H9 (cell line): ENCODE data around the gene MFSD1. TPM values are rescaled to one million over a fixed set of nuclear protein-coding genes. Genes with fewer than 3 reads are reported as not detected.

Experiments used
- DNase-seq: peaks from one replicate; pipeline ENCODE4 v3.0.0-alpha.2; 2017
- H2AFZ ChIP-seq: one replicate; pipeline ENCODE4 v1.6.1; 2013; ENCODE audit warnings: mild to moderate bottlenecking, low read length, control low read depth, moderate library complexity
- H2AK5ac ChIP-seq: 2 replicates; pipeline ENCODE4 v1.6.1; 2013; ENCODE audit warnings: low read length, control low read depth, mixed read lengths; ENCODE audit not compliant: insufficient read length
- H2BK120ac ChIP-seq: one replicate; pipeline ENCODE4 v1.6.1; 2013; ENCODE audit warnings: low read depth, mild to moderate bottlenecking, low read length, control low read depth, inconsistent platforms; ENCODE audit not compliant: poor library complexity, severe bottlenecking
- H2BK12ac ChIP-seq: 2 replicates; pipeline ENCODE4 v1.6.1; 2013; ENCODE audit warnings: low read length, control low read depth, mixed read lengths, low read depth; ENCODE audit not compliant: insufficient read length
- H2BK15ac ChIP-seq: 2 replicates; pipeline ENCODE4 v1.6.1; 2013; ENCODE audit warnings: low read depth, low read length, control low read depth
- H2BK20ac ChIP-seq: one replicate; pipeline ENCODE4 v1.6.1; 2013; ENCODE audit warnings: low read depth, mild to moderate bottlenecking, low read length, control low read depth, inconsistent platforms; ENCODE audit not compliant: poor library complexity, severe bottlenecking
- H2BK5ac ChIP-seq: 2 replicates; pipeline ENCODE4 v1.6.1; 2013; ENCODE audit warnings: low read length, control low read depth, mixed read lengths; ENCODE audit not compliant: insufficient read length
- H3K14ac ChIP-seq: 2 replicates; pipeline ENCODE4 v1.6.1; 2013; ENCODE audit warnings: low read length, control low read depth; ENCODE audit not compliant: insufficient read depth
- H3K18ac ChIP-seq: 2 replicates; pipeline ENCODE4 v1.6.1; 2013; ENCODE audit warnings: low read depth, mild to moderate bottlenecking, mixed read lengths, low read length, control low read depth; ENCODE audit not compliant: insufficient read length
- H3K23ac ChIP-seq: 2 replicates; pipeline ENCODE4 v1.6.1; 2013; ENCODE audit warnings: low read length, control low read depth, mixed read lengths, low read depth; ENCODE audit not compliant: insufficient read length
- H3K23me2 ChIP-seq: 2 replicates; pipeline ENCODE4 v1.6.1; 2013; ENCODE audit warnings: low read depth, mild to moderate bottlenecking, mixed read lengths, low read length, control low read depth; ENCODE audit not compliant: insufficient read length, poor library complexity, severe bottlenecking
- H3K27ac ChIP-seq: 2 replicates; pipeline ENCODE4 v1.5.1; 2013; ENCODE audit warnings: low read length, control low read depth, mixed read lengths, low read depth; ENCODE audit not compliant: insufficient read length
- H3K27me3 ChIP-seq: 2 replicates; pipeline ENCODE4 v1.6.1; 2013; ENCODE audit warnings: low read length, control low read depth, inconsistent platforms; ENCODE audit not compliant: insufficient read depth
- H3K4ac ChIP-seq: 2 replicates; pipeline ENCODE4 v1.6.1; 2013; ENCODE audit warnings: low read depth, mild to moderate bottlenecking, control low read depth, inconsistent platforms, low read length, moderate library complexity
- H3K4me1 ChIP-seq: 2 replicates; pipeline ENCODE4 v1.6.1; 2013; ENCODE audit warnings: low read length, control low read depth, inconsistent platforms; ENCODE audit not compliant: insufficient read depth
- H3K4me2 ChIP-seq: 2 replicates; pipeline ENCODE4 v1.6.1; 2013; ENCODE audit warnings: low read length, control low read depth, mixed read lengths; ENCODE audit not compliant: insufficient read length, insufficient read depth
- H3K56ac ChIP-seq: 2 replicates; pipeline ENCODE4 v1.6.1; 2013; ENCODE audit warnings: low read depth, mild to moderate bottlenecking, mixed read lengths, low read length, control low read depth; ENCODE audit not compliant: insufficient read length
- H3K79me1 ChIP-seq: 2 replicates; pipeline ENCODE4 v1.6.1; 2013; ENCODE audit warnings: low read depth, mild to moderate bottlenecking, moderate library complexity, low read length, control low read depth, inconsistent platforms; ENCODE audit not compliant: insufficient read depth, poor library complexity, severe bottlenecking
- H3K79me2 ChIP-seq: 2 replicates; pipeline ENCODE4 v1.6.1; 2013; ENCODE audit warnings: low read length, control low read depth, inconsistent platforms; ENCODE audit not compliant: insufficient read depth
- H3K9ac ChIP-seq: 2 replicates; pipeline ENCODE4 v1.6.1; 2013; ENCODE audit warnings: low read length, control low read depth, mixed read lengths; ENCODE audit not compliant: insufficient read length; ENCODE audit errors: extremely low read depth
- H3K9me3 ChIP-seq: one replicate; pipeline ENCODE4 v1.6.1; 2013; ENCODE audit warnings: low read depth, low read length, inconsistent platforms; ENCODE audit not compliant: control insufficient read depth
- H3T11ph ChIP-seq: one replicate; pipeline ENCODE4 v1.6.1; 2013; ENCODE audit warnings: mild to moderate bottlenecking, low read length, control low read depth, inconsistent platforms
- H4K20me1 ChIP-seq: one replicate; pipeline ENCODE4 v1.6.1; 2013; ENCODE audit not compliant: control insufficient read depth, insufficient read length, insufficient read depth
- H4K5ac ChIP-seq: 2 replicates; pipeline ENCODE4 v1.6.1; 2013; ENCODE audit warnings: low read depth, mild to moderate bottlenecking, mixed read lengths, low read length, control low read depth; ENCODE audit not compliant: insufficient read length
- H4K8ac ChIP-seq: replicated peaks from 2 replicates; pipeline ENCODE4 v1.6.1; 2013; ENCODE audit warnings: low read length, control low read depth, mixed read lengths, low read depth; ENCODE audit not compliant: insufficient read length
- H4K91ac ChIP-seq: 2 replicates; pipeline ENCODE4 v1.6.1; 2013; ENCODE audit warnings: low read depth, mild to moderate bottlenecking, moderate library complexity, mixed read lengths, low read length, control low read depth; ENCODE audit not compliant: insufficient read length
- H3K27ac Mint-ChIP-seq, 3 experiments: 2 replicates in 2 of 3; 3 replicates in 1 of 3; pipeline ENCODE4 v1.8.0; 2020 to 2021; ENCODE audit warnings: mixed read lengths in 3 of 3, mild to moderate bottlenecking in 1 of 3, moderate library complexity in 1 of 3
- H3K27me3 Mint-ChIP-seq: 2 replicates; pipeline ENCODE4 v1.8.0; 2021; ENCODE audit warnings: low read depth, mild to moderate bottlenecking, moderate library complexity, mixed read lengths
- H3K36me3 Mint-ChIP-seq, 3 experiments: 2 replicates in 2 of 3; 3 replicates in 1 of 3; pipeline ENCODE4 v1.8.0; 2020 to 2021; ENCODE audit warnings: low read depth in 3 of 3, mixed read lengths in 3 of 3; ENCODE audit not compliant: insufficient read depth in 1 of 3
- H3K4me1 Mint-ChIP-seq, 2 experiments: 2 replicates each; pipeline ENCODE4 v1.8.0; 2020; ENCODE audit warnings: mixed read lengths in 2 of 2
- H3K4me3 Mint-ChIP-seq, 2 experiments: 2 replicates in 1 of 2; 3 replicates in 1 of 2; pipeline ENCODE4 v1.8.0; 2020 to 2021; ENCODE audit warnings: mild to moderate bottlenecking in 2 of 2, mixed read lengths in 2 of 2, moderate library complexity in 1 of 2
- H3K9me3 Mint-ChIP-seq, 2 experiments: 2 replicates in 1 of 2; 3 replicates in 1 of 2; pipeline ENCODE4 v1.8.0; 2020; ENCODE audit warnings: mild to moderate bottlenecking in 2 of 2, mixed read lengths in 2 of 2, moderate library complexity in 1 of 2
- WGBS: extraction: QIAGEN DNeasy Blood & Tissue Kit; methylation state at CpG from one replicate; pipeline ENCODE4 v1.1.7; 2013; ENCODE audit warnings: missing lambda C conversion rate, low lambda C conversion rate, mixed read lengths; ENCODE audit not compliant: insufficient read length; ENCODE audit errors: extremely low coverage; 5-methylcytosine and 5-hydroxymethylcytosine counted together
- total RNA-seq: library from RNA; stranded (reverse); gene quantifications from 2 replicates; pipeline ENCODE4 v1.2.1, GENCODE V29; 2021
- TF ChIP-seq, protein P1 (sequence below): fragments of 200-600 bp; sonication (generic); conservative IDR thresholded peaks from 3 replicates; pipeline ENCODE4 v1.8.0; 2021; ENCODE audit warnings: antibody characterized with exemption, mild to moderate bottlenecking

Gene MFSD1
- total RNA-seq, 1 experiment from 2014 or later: 9.5 TPM

DNA sequence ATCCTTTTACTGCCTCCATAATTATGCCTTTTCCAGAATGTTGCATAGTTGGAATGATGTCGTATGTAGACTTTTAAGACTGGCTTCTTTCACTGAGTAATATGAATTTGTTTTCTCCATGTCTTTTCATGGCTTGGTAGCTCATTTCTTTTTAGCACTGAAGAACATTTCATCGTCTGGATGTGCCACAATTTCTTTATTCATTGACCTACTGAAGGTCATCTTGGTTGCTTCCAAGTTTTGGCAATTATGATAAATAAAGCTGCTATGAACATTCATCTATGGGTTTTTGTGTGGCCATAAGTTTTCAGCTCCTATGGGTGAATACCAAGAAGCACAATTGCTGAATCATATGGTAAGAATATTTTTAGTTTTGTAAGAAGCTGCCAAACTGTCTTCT lies 46.4 kb upstream of the MFSD1 start:
- H3K4ac ChIP-seq: no peak overlapping the region
- H2BK120ac ChIP-seq: no peak overlapping the region
- Mint-ChIP-seq H3K27ac (no peak overlapping the region), H3K9me3 (no peaks in the 10 kb centered on the region), H3K4me1 (no peaks in the 10 kb centered on the region), H3K36me3 (no peaks in the 10 kb centered on the region), H3K4me3 (no peak overlapping the region), H3K27me3 (no peaks in the 10 kb centered on the region)
- H3K23me2 ChIP-seq: no peaks in the 10 kb centered on the region
- no peaks in the 10 kb centered on the region for H4K20me1 ChIP-seq
- no peaks in the 10 kb centered on the region for H3K4me1 ChIP-seq
- no peak overlapping the region for H3K23ac ChIP-seq
- H4K8ac ChIP-seq: no peak overlapping the region
- H3K18ac ChIP-seq: no peak overlapping the region
- H3K27me3 ChIP-seq: no peaks in the 10 kb centered on the region
- no peaks in the 10 kb centered on the region for H3K79me1 ChIP-seq
- no peak overlapping the region for H4K91ac ChIP-seq
- H3K27ac ChIP-seq: no peak overlapping the region
- H2AK5ac ChIP-seq: no peak overlapping the region
- no peak overlapping the region for H3K14ac ChIP-seq
- no peak overlapping the region for H4K5ac ChIP-seq
- no peak for DNase-seq
- no peak overlapping the region for H2BK12ac ChIP-seq
- H3K9ac ChIP-seq: no peak overlapping the region
- H3K79me2 ChIP-seq: no peaks in the 10 kb centered on the region
- H2AFZ ChIP-seq: no peak overlapping the region
- H2BK15ac ChIP-seq: no peak overlapping the region
- WGBS: no CpG with 5 or more reads among the region's 2 CpGs
- TF ChIP-seq, protein P1, sequence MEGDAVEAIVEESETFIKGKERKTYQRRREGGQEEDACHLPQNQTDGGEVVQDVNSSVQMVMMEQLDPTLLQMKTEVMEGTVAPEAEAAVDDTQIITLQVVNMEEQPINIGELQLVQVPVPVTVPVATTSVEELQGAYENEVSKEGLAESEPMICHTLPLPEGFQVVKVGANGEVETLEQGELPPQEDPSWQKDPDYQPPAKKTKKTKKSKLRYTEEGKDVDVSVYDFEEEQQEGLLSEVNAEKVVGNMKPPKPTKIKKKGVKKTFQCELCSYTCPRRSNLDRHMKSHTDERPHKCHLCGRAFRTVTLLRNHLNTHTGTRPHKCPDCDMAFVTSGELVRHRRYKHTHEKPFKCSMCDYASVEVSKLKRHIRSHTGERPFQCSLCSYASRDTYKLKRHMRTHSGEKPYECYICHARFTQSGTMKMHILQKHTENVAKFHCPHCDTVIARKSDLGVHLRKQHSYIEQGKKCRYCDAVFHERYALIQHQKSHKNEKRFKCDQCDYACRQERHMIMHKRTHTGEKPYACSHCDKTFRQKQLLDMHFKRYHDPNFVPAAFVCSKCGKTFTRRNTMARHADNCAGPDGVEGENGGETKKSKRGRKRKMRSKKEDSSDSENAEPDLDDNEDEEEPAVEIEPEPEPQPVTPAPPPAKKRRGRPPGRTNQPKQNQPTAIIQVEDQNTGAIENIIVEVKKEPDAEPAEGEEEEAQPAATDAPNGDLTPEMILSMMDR: no peak
- no peak overlapping the region for H2BK5ac ChIP-seq
- H3K4me2 ChIP-seq: no peak overlapping the region
- no peak overlapping the region for H3K56ac ChIP-seq
- H3T11ph ChIP-seq: no peak overlapping the region
- H3K9me3 ChIP-seq: no peaks in the 10 kb centered on the region
- no peak overlapping the region for H2BK20ac ChIP-seq
